SU-DHL-6 (cell line): ENCODE data around the gene COQ9.

ENCODE experiments used
- H2AFZ ChIP-seq: fragments of 200-600 bp; sonication (generic); 2 replicates; pipeline ENCODE4 v1.6.1; 2014; ENCODE audit warnings: low read depth, mild to moderate bottlenecking, moderate library complexity, mixed read lengths, antibody characterized with exemption, low read length; ENCODE audit not compliant: severe bottlenecking
- H3F3A ChIP-seq: fragments of 200-600 bp; shearing (Covaris generic); 2 replicates; pipeline ENCODE4 v1.6.0; 2016; ENCODE audit warnings: antibody characterized with exemption, mild to moderate bottlenecking; ENCODE audit not compliant: insufficient read depth
- H3K27ac ChIP-seq: fragments of 200-600 bp; sonication (generic); 2 replicates; pipeline ENCODE4 v1.5.1; 2016; ENCODE audit warnings: low read depth, mild to moderate bottlenecking, low read length, moderate library complexity, mixed read lengths
- H3K27me3 ChIP-seq: fragments of 200-600 bp; sonication (generic), shearing (Covaris generic); 2 replicates; pipeline ENCODE4 v1.6.0; 2014; ENCODE audit warnings: mild to moderate bottlenecking, low read length
- H3K36me3 ChIP-seq: fragments of 200-600 bp; sonication (generic); 2 replicates; pipeline ENCODE4 v1.6.1; 2014; ENCODE audit warnings: mild to moderate bottlenecking, low read length, mixed read lengths
- H3K4me2 ChIP-seq: fragments of 300-600, 200-600 bp; shearing (Covaris generic), sonication (generic); 2 replicates; pipeline ENCODE4 v1.6.0; 2014; ENCODE audit warnings: low read length, low read depth, mild to moderate bottlenecking; ENCODE audit not compliant: poor library complexity, severe bottlenecking
- H3K4me3 ChIP-seq: fragments of 200-600 bp; sonication (generic); 2 replicates; pipeline ENCODE4 v1.5.1; 2014; ENCODE audit warnings: antibody characterized with exemption, low read length, mild to moderate bottlenecking, mixed read lengths; ENCODE audit not compliant: insufficient read depth, poor library complexity, severe bottlenecking
- H3K79me2 ChIP-seq: fragments of 200-600 bp; sonication (generic); 2 replicates; pipeline ENCODE4 v1.6.1; 2014; ENCODE audit warnings: mild to moderate bottlenecking, low read length, moderate library complexity; ENCODE audit not compliant: insufficient read depth
- H3K9ac ChIP-seq: fragments of 200-600 bp; sonication (generic); 2 replicates; pipeline ENCODE4 v1.7.0; 2014; ENCODE audit warnings: mild to moderate bottlenecking, low read length
- H3K9me2 ChIP-seq: fragments of 200-600 bp; sonication (generic); replicated peaks from 2 replicates; pipeline ENCODE4 v1.6.1; 2014; ENCODE audit warnings: low read length; ENCODE audit not compliant: insufficient read depth
- H3K9me3 ChIP-seq: fragments of 200-600 bp; sonication (generic); 2 replicates; pipeline ENCODE4 v1.6.1; 2014; ENCODE audit warnings: low read length, mixed read lengths; ENCODE audit not compliant: insufficient read depth
- H4K20me1 ChIP-seq: fragments of 200-600 bp; sonication (generic); 2 replicates; pipeline ENCODE4 v1.6.1; 2014; ENCODE audit warnings: low read depth, mild to moderate bottlenecking, antibody characterized with exemption, low read length, moderate library complexity, mixed read lengths
- CTCF ChIP-seq: fragments of 200-600 bp; sonication (generic); IDR thresholded peaks from one replicate; pipeline ENCODE4 v1.5.1; 2017; ENCODE audit warnings: antibody characterized with exemption, mild to moderate bottlenecking, low read length, moderate library complexity; ENCODE audit not compliant: insufficient read depth, poor library complexity, severe bottlenecking
- EZH2phosphoT487 ChIP-seq: fragments of 200-600 bp; sonication (generic), shearing (Covaris generic); conservative IDR thresholded peaks from 2 replicates; pipeline ENCODE4 v1.6.1; 2018; ENCODE audit warnings: mild to moderate bottlenecking, antibody characterized with exemption, low read length, moderate library complexity, mixed read lengths

COQ9 gene

DNA sequence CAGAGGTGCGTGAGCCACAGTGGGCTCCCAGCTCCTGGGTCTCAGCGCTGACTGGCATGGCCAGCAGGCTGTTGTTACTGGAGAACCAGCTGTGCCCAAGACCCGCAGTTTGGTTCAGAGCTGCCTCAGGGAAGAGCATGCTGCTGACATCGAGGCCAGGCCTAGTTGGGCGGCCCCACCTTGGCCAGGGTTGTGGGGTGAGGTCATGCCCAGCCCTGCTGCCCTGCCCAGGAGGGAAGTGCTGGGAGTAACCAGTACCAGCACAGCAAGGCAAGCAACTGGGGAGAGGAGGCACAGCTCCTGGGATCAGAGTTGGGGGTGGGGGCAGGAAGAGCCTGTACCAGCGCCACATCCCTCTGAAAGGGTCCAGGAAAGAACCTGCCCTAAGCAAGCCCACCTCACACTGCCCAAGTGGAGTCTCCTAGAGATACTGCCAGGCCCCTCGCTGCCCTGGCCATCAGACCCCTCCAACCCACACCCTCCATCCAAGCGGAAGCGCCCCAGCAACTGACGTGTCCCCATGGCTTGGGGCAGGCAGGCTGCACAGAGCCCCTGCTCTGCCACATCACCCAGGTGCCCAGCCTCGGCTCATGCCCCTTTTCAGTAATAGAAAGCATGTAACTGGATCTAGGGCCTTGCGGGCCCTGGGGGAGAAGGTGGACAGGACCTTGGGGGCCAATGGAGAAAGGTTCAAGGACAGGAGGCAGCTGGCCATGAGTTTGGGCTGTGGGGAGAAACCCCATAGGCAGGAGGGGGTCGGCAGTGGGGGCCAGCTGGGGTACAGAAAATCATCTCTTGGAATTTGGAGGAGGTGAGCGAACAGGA is 38.0 kb downstream of the COQ9 start:
- Histone ChIP-seq H3K79me2 (no peaks in the 10 kb centered on the region), H3K27ac (no peak overlapping the region), H3K36me3 (no peaks in the 10 kb centered on the region), H2AFZ (no peak overlapping the region), H4K20me1 (no peaks in the 10 kb centered on the region), H3K9ac (no peak overlapping the region), H3K4me2 (peak overlapping the region; percentile 48), H3K27me3 (no peaks in the 10 kb centered on the region), H3K4me3 (no peak overlapping the region), H3K9me2 (no peaks in the 10 kb centered on the region), H3F3A (no peaks in the 10 kb centered on the region), H3K9me3 (no peaks in the 10 kb centered on the region)
- TF ChIP-seq CTCF, result no peak
- no peak for TF ChIP-seq EZH2phosphoT487

DNA sequence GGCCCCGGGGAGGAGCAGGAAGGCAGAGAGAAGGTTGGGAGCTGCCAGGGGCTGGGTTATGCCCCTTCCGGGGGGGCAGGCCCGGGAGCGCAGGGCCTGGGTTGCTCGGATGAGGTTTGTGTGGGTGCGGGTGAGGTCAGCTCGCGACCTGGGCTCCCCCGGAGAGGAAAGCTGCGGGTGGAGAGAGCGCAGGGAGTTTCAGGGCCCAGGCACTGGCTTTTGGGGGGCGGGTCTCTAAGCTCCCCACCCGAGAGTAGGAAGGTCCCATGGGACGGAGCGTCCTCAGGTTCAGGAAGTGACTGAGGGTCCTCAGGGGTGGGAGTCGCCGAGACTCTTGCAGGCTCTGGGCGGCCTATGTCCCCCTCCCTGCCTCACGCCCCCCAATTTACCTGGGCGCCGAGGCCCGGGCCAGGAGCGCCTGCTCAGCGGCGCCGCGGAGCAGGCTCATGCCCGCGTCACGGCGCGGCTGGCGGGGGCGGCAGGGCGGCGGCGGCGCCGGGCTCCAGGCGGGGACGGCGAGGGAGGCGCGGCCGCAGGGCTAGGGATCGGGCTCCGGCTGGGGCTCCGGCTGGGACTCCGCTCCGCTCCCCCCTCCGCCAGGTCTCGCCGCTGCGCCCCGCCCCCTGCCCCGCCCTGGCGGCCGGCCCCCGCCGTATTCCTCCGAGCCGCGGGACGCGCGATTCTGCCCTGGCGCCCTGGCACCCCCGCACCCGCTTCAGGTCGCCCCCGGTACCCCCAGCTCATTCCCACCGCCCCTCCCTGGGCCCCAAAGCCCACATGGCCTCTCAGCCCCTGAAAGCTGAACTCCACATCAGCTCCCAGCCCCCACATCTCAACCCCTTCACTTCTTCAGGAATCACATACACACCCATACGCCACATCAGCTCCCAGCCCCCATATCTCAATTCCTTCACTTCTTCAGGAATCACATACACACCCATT is 38.9 kb downstream of the COQ9 start, which contains the start of gene DOK4:
Gene DOK4, minus strand, starts transcription at position 578 of the 942 bp plus-strand sequence. CDS start 6,986 bp downstream, outside the sequence.
- Histone ChIP-seq H3K9me2 (no peaks in the 10 kb centered on the region), H3K9me3 (no peaks in the 10 kb centered on the region), H3K36me3 (no peaks in the 10 kb centered on the region), H2AFZ (no peak within 1 kb of the TSS), H3F3A (no peaks in the 10 kb centered on the region), H3K4me3 (peak within 1 kb of the TSS; percentile 40), H3K27me3 (no peaks in the 10 kb centered on the region), H3K27ac (no peak within 1 kb of the TSS), H3K79me2 (no peaks in the 10 kb centered on the region), H3K9ac (no peak within 1 kb of the TSS), H4K20me1 (no peaks in the 10 kb centered on the region), H3K4me2 (peak within 1 kb of the TSS; percentile 48)
- no peak for TF ChIP-seq EZH2phosphoT487
- no peak for TF ChIP-seq CTCF

- H2AFZ ChIP-seq, result no peak overlapping the region
- no peaks in the 10 kb centered on the region for H3K79me2 ChIP-seq
- H3K27me3 ChIP-seq, result no peaks in the 10 kb centered on the region
- H3F3A ChIP-seq, result no peaks in the 10 kb centered on the region
- H3K9me3 ChIP-seq, result no peaks in the 10 kb centered on the region
- H3K9ac ChIP-seq, result no peak overlapping the region
- H3K4me2 ChIP-seq, result no peak overlapping the region
- H4K20me1 ChIP-seq, result no peaks in the 10 kb centered on the region
- TF ChIP-seq CTCF (no peak), EZH2phosphoT487 (no peak)
- H3K36me3 ChIP-seq, result no peaks in the 10 kb centered on the region
- H3K9me2 ChIP-seq, result no peaks in the 10 kb centered on the region
- no peak overlapping the region for H3K4me3 ChIP-seq
- H3K27ac ChIP-seq, result no peak overlapping the region
These were observed 39.9 kb downstream of the COQ9 start for GRCh38 chr16:57486858-57487834.
